ENCODE data around the gene SDR42E2.
"Not testable (repeated sequence)": the region's sequence is repeated elsewhere in the genome, so short reads cannot be mapped to it uniquely, and the experiment has no call there.

DNA sequence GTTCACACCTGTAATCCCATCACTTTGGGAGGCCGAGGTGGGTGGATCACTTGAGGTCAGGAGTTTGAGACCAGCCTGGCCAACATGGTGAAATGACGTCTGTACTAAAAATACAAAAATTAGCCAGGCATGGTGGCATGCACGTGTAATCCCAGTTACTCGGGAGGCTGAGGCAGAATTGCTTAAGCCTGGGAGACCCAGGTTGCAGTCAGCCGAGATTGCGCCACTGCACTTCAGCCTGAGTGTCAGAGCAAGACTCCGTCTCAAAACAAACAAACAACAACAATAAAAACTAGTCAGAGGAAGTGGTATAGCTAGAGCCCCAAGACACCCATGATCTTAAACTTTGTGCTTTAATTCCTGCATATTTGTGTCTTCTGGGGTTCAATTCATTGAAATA, 9.2 kb upstream of the SDR42E2 start:
- TF ChIP-seq, protein P1, sequence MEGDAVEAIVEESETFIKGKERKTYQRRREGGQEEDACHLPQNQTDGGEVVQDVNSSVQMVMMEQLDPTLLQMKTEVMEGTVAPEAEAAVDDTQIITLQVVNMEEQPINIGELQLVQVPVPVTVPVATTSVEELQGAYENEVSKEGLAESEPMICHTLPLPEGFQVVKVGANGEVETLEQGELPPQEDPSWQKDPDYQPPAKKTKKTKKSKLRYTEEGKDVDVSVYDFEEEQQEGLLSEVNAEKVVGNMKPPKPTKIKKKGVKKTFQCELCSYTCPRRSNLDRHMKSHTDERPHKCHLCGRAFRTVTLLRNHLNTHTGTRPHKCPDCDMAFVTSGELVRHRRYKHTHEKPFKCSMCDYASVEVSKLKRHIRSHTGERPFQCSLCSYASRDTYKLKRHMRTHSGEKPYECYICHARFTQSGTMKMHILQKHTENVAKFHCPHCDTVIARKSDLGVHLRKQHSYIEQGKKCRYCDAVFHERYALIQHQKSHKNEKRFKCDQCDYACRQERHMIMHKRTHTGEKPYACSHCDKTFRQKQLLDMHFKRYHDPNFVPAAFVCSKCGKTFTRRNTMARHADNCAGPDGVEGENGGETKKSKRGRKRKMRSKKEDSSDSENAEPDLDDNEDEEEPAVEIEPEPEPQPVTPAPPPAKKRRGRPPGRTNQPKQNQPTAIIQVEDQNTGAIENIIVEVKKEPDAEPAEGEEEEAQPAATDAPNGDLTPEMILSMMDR (conservative IDR thresholded peaks at IDR 0.05; ENCODE audit: low read depth, low read length) = not testable (repeated sequence)
- not testable (repeated sequence) for TF ChIP-seq RFX5 (IDR thresholded peaks at IDR 0.05; ENCODE audit: low read depth, low read length); POLR2A (IDR thresholded peaks at IDR 0.05; ENCODE audit: low read depth, low read length); RAD21 (IDR thresholded peaks at IDR 0.05; ENCODE audit: low read length); SMC3 (IDR thresholded peaks at IDR 0.05; ENCODE audit: low read depth, low read length); BHLHE40 (IDR thresholded peaks at IDR 0.05; ENCODE audit: low read depth, low read length); RCOR1 (IDR thresholded peaks at IDR 0.05; ENCODE audit: insufficient replicate concordance, low read length); MXI1 (IDR thresholded peaks at IDR 0.05; ENCODE audit: borderline replicate concordance, low read depth, low read length); CEBPB (IDR thresholded peaks at IDR 0.05; ENCODE audit: low read depth, low read length); NFE2L2 (IDR thresholded peaks at IDR 0.05; ENCODE audit: low read depth, low read length); FOS (IDR thresholded peaks at IDR 0.05; ENCODE audit: low read depth, low read length)

Data from IMR-90 (cell line).